GM19395 (cell line): ENCODE measurements around the gene DGKB.
"Not testable (repeated sequence)": the region's sequence is repeated elsewhere in the genome, so short reads cannot be mapped to it uniquely, and the experiment has no call there.

Experiments
- ATAC-seq: cut with Tn5 transposase; IDR thresholded peaks from one replicate; pipeline ENCODE4 v1.9.1; 2021; ENCODE audit warnings: mild to moderate bottlenecking, moderate library complexity; ENCODE audit not compliant: unreplicated experiment

Gene DGKB

GRCh38 chr7:14332155-14332554, 570.4 kb downstream of the DGKB start:
- ATAC-seq = no peak

GRCh38 chr7:14324767-14325166, 577.8 kb downstream of the DGKB start:
- ATAC-seq = no peak

GRCh38 chr7:14322724-14323123, 579.8 kb downstream of the DGKB start:
- no peak for ATAC-seq

- ATAC-seq = no peak
Measured at GRCh38 chr7:14321947-14322346, 580.6 kb downstream of the DGKB start.

- ATAC-seq = no peak
Measured at GRCh38 chr7:14309432-14309831, 593.1 kb downstream of the DGKB start.

- no peak for ATAC-seq
Measured at GRCh38 chr7:14305233-14305866, 597.2 kb downstream of the DGKB start.

GRCh38 chr7:14303536-14303935, 599.0 kb downstream of the DGKB start:
- ATAC-seq = no peak

- no peak for ATAC-seq
Measured at GRCh38 chr7:14294637-14295036, 607.9 kb downstream of the DGKB start.

- ATAC-seq = no peak
Measured at GRCh38 chr7:14293434-14293833, 609.1 kb downstream of the DGKB start.

GRCh38 chr7:14292737-14293136, 609.8 kb downstream of the DGKB start:
- ATAC-seq = no peak

GRCh38 chr7:14289957-14290356, 612.6 kb downstream of the DGKB start:
- no peak for ATAC-seq

GRCh38 chr7:14288701-14289100, 613.9 kb downstream of the DGKB start:
- no peak for ATAC-seq

- no peak for ATAC-seq
Measured at GRCh38 chr7:14287398-14287797, 615.2 kb downstream of the DGKB start.

GRCh38 chr7:14286036-14286435, 616.5 kb downstream of the DGKB start:
- no peak for ATAC-seq

- ATAC-seq = not testable (repeated sequence)
Measured at GRCh38 chr7:14279065-14279871, 623.3 kb downstream of the DGKB start.

- no peak for ATAC-seq
Measured at GRCh38 chr7:14275356-14275755, 627.2 kb downstream of the DGKB start.

GRCh38 chr7:14271441-14271840, 631.1 kb downstream of the DGKB start:
- no peak for ATAC-seq

GRCh38 chr7:14270099-14270498, 632.5 kb downstream of the DGKB start:
- no peak for ATAC-seq

GRCh38 chr7:14260011-14260410, 642.5 kb downstream of the DGKB start:
- no peak for ATAC-seq

GRCh38 chr7:14258861-14259260, 643.7 kb downstream of the DGKB start:
- ATAC-seq = no peak

GRCh38 chr7:14258441-14258840, 644.1 kb downstream of the DGKB start:
- ATAC-seq = no peak

GRCh38 chr7:14252458-14252857, 650.1 kb downstream of the DGKB start:
- no peak for ATAC-seq
